Panc1 (cell line): ENCODE results near the gene MGRN1. TPM values are rescaled to one million over a fixed set of nuclear protein-coding genes. Genes with fewer than 3 reads are reported as not detected.

Experiments
- ATAC-seq: fragments of 200-7000 bp; cut with Tn5 transposase; 2 replicates; pipeline ENCODE4 v1.9.1; 2020; ENCODE audit warnings: mild to moderate bottlenecking, moderate library complexity
- BruUV-seq: library from RNA; stranded (reverse); fragments of 400-500 nt; replicated peaks from 2 replicates; lab custom pipeline; 2021; lab: Mats Ljungman, UMichigan
- CTCF ChIA-PET: fragments of 300-600 bp; sonication (Branson Sonifier 250); formaldehyde crosslinking; loops from one replicate; lab custom pipeline; 2022; ENCODE audit warnings: antibody characterized with exemption; lab: Charles Lee
- POLR2A ChIA-PET: fragments of 300-600 bp; sonication (Branson Sonifier 250); formaldehyde crosslinking; loops from one replicate; lab custom pipeline; 2022; ENCODE audit warnings: antibody characterized with exemption; lab: Charles Lee
- DNase-seq: peaks from one replicate; pipeline ENCODE4 v3.0.0-alpha.2; 2010; ENCODE audit warnings: low read depth, low spot score
- H3K27ac ChIP-seq: 2 replicates; pipeline ENCODE4 v1.5.1; 2011; ENCODE audit warnings: mild to moderate bottlenecking, low read length, inconsistent platforms
- H3K27me3 ChIP-seq: fragments of 200-500 bp; sonication (Bioruptor generic); 2 replicates; pipeline ENCODE4 v1.6.0; 2014; ENCODE audit warnings: low read length, inconsistent platforms; ENCODE audit not compliant: control insufficient read depth, insufficient read depth
- H3K36me3 ChIP-seq: fragments of 200-500 bp; sonication (Bioruptor generic); 2 replicates; pipeline ENCODE4 v1.5.1; 2014; ENCODE audit warnings: inconsistent platforms, mild to moderate bottlenecking, low read length, moderate library complexity; ENCODE audit not compliant: control insufficient read depth, insufficient read depth
- H3K4me1 ChIP-seq: 2 replicates; pipeline ENCODE4 v1.5.1; 2011; ENCODE audit warnings: inconsistent platforms, mild to moderate bottlenecking, low read length, moderate library complexity; ENCODE audit not compliant: control insufficient read depth, insufficient read depth
- H3K4me3 ChIP-seq, 2 experiments: 2 replicates each; pipeline ENCODE4 v1.5.1; 2011 to 2012; ENCODE audit warnings: low read depth in 2 of 2, low read length in 2 of 2, mild to moderate bottlenecking in 2 of 2, inconsistent platforms in 1 of 2, moderate library complexity in 1 of 2
- H3K9me3 ChIP-seq: fragments of 200-500 bp; sonication (Bioruptor generic); 2 replicates; pipeline ENCODE4 v1.5.1; 2014; ENCODE audit warnings: low read depth, mild to moderate bottlenecking, inconsistent platforms, low read length, moderate library complexity; ENCODE audit not compliant: control insufficient read depth, insufficient read depth
- POLR2AphosphoS5 ChIP-seq: IDR thresholded peaks from 2 replicates; pipeline ENCODE4 v1.6.1; 2012; ENCODE audit warnings: mild to moderate bottlenecking, low read depth, low read length, moderate library complexity
- SIN3A ChIP-seq: IDR thresholded peaks from 2 replicates; pipeline ENCODE4 v1.6.1; 2012; ENCODE audit warnings: low read depth, mild to moderate bottlenecking, low read length, moderate library complexity, borderline replicate concordance; ENCODE audit not compliant: insufficient read depth
- TCF7L2 ChIP-seq: IDR thresholded peaks from 2 replicates; pipeline ENCODE4 v1.6.1; 2011; ENCODE audit warnings: mild to moderate bottlenecking, low read depth, low read length, inconsistent platforms
- in situ Hi-C: cut with HindIII; loops from 2 replicates; pipeline ENCODE4 v1.10.0; 2016; ENCODE audit warnings: low sequenced_read_pairs, low pct_unique_long_range_greater_than_20kb
- intact Hi-C: fragments of 100-400 bp; cut with micrococcal nuclease; formaldehyde crosslinking; loops from one replicate; pipeline ENCODE4 v1.10.0; 2022; ENCODE audit not compliant: unreplicated experiment
- total RNA-seq: library from RNA; stranded (reverse); gene quantifications from one replicate; pipeline ENCODE4 v1.2.1, GENCODE V29; 2021; ENCODE audit not compliant: unreplicated experiment
- TF ChIP-seq, protein P1 (sequence below), 2 experiments: IDR thresholded peaks; 2 replicates each; pipeline ENCODE4 v1.6.1; 2011 to 2012; ENCODE audit warnings: low read depth in 2 of 2, control low read depth in 1 of 2, low read length in 1 of 2, mild to moderate bottlenecking in 1 of 2, moderate library complexity in 1 of 2; ENCODE audit not compliant: insufficient read depth in 1 of 2
- TF ChIP-seq, protein P2 (sequence below): fragments of 450-650 bp; IDR thresholded peaks from 2 replicates; pipeline ENCODE4 v1.5.1; 2017; ENCODE audit warnings: mild to moderate bottlenecking

Gene MGRN1
- total RNA-seq, 1 experiment from 2014 or later = 59.7 TPM

DNA sequence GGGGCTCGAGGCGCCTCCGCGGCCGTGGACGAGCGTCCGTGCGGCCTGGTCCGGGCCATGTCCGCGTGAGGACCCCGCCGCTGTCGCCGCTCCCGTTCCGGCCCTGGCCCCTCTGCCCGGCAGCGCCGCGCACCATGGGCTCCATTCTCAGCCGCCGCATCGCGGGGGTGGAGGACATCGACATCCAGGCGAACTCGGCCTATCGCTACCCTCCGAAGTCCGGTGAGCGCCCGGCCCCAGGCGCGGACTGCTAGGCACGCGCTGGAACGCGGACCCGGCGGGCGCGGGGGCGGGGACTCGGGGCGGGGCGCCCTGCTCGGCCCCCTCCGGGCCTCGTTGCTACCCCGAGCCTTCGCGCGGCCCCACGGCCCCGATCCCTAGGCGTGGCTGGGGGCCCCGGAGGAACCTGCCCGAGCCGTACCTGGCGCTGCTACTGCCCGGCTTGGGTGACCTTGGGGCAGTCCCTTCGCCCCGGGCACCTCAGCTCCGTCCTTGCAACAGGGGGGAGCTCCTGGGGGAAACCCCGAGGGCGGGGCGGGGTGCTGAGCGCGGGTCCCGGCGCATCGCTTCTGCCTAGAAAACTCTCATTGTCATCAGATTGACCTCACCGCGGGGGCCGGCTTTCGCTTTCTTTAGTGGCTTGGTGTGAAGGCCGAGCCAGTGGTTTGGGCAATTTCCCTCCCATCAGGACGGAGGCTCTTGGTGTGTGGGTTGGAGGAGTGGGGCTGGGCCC, 367 bp downstream of the MGRN1 start:
- in situ Hi-C loops = no loop called here

DNA sequence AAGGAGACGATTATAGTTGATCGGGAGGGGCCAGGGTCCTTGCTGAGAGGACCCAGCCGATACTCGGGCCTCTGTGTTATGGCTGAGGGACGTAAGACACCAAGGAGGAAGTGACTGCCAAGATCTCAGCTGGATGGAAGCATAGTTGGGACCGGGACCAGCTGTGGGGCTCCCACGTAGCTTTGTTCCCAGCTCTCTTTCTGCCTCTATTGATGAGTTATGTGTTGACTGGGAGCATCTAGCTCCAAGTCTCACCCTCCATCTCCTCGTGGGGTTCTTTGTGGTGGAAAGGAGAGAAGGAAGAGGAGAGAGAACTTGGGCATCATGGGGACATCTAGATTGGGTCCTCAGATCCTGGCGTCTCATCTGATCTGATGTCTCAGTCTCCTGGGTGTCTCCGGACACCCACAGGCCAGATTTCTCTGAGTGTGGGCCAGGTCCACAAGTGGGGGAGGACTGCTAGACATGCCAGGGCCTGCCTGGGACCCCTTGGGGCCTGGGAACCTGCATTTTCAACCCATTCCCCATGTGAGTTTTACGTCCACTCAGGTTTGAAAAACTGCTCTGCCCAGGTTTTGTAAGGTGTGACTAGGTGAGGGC, 1.0 kb downstream of the MGRN1 start:
- TF ChIP-seq, protein P1, sequence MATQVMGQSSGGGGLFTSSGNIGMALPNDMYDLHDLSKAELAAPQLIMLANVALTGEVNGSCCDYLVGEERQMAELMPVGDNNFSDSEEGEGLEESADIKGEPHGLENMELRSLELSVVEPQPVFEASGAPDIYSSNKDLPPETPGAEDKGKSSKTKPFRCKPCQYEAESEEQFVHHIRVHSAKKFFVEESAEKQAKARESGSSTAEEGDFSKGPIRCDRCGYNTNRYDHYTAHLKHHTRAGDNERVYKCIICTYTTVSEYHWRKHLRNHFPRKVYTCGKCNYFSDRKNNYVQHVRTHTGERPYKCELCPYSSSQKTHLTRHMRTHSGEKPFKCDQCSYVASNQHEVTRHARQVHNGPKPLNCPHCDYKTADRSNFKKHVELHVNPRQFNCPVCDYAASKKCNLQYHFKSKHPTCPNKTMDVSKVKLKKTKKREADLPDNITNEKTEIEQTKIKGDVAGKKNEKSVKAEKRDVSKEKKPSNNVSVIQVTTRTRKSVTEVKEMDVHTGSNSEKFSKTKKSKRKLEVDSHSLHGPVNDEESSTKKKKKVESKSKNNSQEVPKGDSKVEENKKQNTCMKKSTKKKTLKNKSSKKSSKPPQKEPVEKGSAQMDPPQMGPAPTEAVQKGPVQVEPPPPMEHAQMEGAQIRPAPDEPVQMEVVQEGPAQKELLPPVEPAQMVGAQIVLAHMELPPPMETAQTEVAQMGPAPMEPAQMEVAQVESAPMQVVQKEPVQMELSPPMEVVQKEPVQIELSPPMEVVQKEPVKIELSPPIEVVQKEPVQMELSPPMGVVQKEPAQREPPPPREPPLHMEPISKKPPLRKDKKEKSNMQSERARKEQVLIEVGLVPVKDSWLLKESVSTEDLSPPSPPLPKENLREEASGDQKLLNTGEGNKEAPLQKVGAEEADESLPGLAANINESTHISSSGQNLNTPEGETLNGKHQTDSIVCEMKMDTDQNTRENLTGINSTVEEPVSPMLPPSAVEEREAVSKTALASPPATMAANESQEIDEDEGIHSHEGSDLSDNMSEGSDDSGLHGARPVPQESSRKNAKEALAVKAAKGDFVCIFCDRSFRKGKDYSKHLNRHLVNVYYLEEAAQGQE (IDR thresholded peaks at IDR 0.05; ENCODE audit: insufficient read depth in 1 of 2, low read depth in 2 of 2, low read length in 1 of 2) = no peak
- TF ChIP-seq SIN3A = no peak
- TF ChIP-seq TCF7L2 = no peak
- TF ChIP-seq POLR2AphosphoS5 = no peak
- TF ChIP-seq, protein P2, sequence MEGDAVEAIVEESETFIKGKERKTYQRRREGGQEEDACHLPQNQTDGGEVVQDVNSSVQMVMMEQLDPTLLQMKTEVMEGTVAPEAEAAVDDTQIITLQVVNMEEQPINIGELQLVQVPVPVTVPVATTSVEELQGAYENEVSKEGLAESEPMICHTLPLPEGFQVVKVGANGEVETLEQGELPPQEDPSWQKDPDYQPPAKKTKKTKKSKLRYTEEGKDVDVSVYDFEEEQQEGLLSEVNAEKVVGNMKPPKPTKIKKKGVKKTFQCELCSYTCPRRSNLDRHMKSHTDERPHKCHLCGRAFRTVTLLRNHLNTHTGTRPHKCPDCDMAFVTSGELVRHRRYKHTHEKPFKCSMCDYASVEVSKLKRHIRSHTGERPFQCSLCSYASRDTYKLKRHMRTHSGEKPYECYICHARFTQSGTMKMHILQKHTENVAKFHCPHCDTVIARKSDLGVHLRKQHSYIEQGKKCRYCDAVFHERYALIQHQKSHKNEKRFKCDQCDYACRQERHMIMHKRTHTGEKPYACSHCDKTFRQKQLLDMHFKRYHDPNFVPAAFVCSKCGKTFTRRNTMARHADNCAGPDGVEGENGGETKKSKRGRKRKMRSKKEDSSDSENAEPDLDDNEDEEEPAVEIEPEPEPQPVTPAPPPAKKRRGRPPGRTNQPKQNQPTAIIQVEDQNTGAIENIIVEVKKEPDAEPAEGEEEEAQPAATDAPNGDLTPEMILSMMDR = no peak
- CTCF ChIA-PET = no interaction called here
- DNase-seq (no peak), ATAC-seq (no peak)
- no peaks in the 10 kb centered on the region; the same call in 1 of the 2 replicates for H3K36me3 ChIP-seq
- POLR2A ChIA-PET = interaction anchor here (0.7 to 1.4 kb wide), 2 partner anchors 9 kb away, joined by 4 to 8 read pairs; no protein-coding TSS in a partner anchor
- H3K9me3 ChIP-seq = no peaks in the 10 kb centered on the region
- H3K4me1 ChIP-seq = peaks cover 6% of the 10 kb centered on the region
- BruUV-seq = no TSS peak
- in situ Hi-C loops = no loop called here
- H3K4me3 ChIP-seq = peak overlapping the region; percentile 84 to 92
- H3K27me3 ChIP-seq = no peaks in the 10 kb centered on the region
- intact Hi-C loops = no loop called here
- H3K27ac ChIP-seq = peak overlapping the region; percentile 68

More for the DNA sequence above, 367 bp downstream of the MGRN1 start:
- ChIA-PET CTCF (interaction anchor here (0.5 to 1.6 kb wide), 2 partner anchors 9 to 436 kb away, joined by 3 to 4 read pairs; no protein-coding TSS in a partner anchor), POLR2A (interaction anchor here (0.7 to 1.4 kb wide), 2 partner anchors 9 to 10 kb away, joined by 4 to 8 read pairs; no protein-coding TSS in a partner anchor)
- H3K36me3 ChIP-seq = no peaks in the 10 kb centered on the region; the same call in 1 of the 2 replicates
- no peak for DNase-seq
- ATAC-seq = peak; percentile 55
- no TSS peak for BruUV-seq
- TF ChIP-seq, protein P1 (IDR thresholded peaks at IDR 0.05; ENCODE audit: insufficient read depth in 1 of 2, low read depth in 2 of 2, low read length in 1 of 2) = no peak
- TF ChIP-seq POLR2AphosphoS5 = peak; percentile 41; the same call in 1 of the 2 replicates
- peak; percentile 92; the same call in 1 of the 2 replicates for TF ChIP-seq SIN3A
- no peak for TF ChIP-seq TCF7L2
- TF ChIP-seq, protein P2 = no peak
- peak overlapping the region; percentile 68 for H3K27ac ChIP-seq
- peaks cover 6% of the 10 kb centered on the region for H3K4me1 ChIP-seq
- peak overlapping the region; percentile 84 to 92 for H3K4me3 ChIP-seq
- no peaks in the 10 kb centered on the region for H3K27me3 ChIP-seq
- intact Hi-C loops = no loop called here
- no peaks in the 10 kb centered on the region for H3K9me3 ChIP-seq
